Measurements from ENCODE around the gene MACF1. TPM values are rescaled to one million over a fixed set of nuclear protein-coding genes. Genes with fewer than 3 reads are reported as not detected.
"Not testable (repeated sequence)": the region's sequence is repeated elsewhere in the genome, so short reads cannot be mapped to it uniquely, and the experiment has no call there.

The MACF1 gene
- total RNA-seq, 1 donor from 2014 or later, result 322 TPM

- peak; percentile 41 for DNase-seq (ENCODE audit: low spot score)
- no peak for ATAC-seq
- intact Hi-C loops (cut with DNase I), result no loop called here
Measured at GRCh38 chr1:39526466-39527189, 322.1 kb downstream of the MACF1 start.

GRCh38 chr1:39527190-39527579 is 322.7 kb downstream of the MACF1 start:
- DNase-seq (ENCODE audit: low spot score); intact Hi-C loops (cut with DNase I); ATAC-seq: not testable (repeated sequence)

DNA sequence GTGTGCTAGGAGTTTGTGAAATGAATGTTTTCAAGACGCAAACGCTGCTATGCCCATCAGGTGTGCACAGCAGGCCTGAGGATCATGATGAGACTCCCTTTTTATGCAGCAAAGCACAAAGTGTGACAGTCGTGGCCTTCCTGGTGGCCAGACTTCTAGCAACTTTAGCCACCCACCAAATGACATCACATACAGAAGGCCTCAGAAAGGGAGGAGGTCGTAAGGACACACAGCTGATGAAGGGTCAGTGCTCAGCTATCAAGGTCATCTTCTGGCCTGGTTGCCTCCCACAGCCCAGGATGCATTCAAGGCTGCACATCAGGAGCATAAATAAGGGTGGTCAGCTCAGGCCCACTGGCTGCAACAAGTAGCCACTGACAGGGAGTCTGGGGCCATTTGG is 323.6 kb downstream of the MACF1 start:
- DNase-seq (ENCODE audit: low spot score) (no peak), ATAC-seq (no peak)
- intact Hi-C loops (cut with DNase I), result no loop called here

- DNase-seq (ENCODE audit: low spot score) (no peak), ATAC-seq (no peak)
- intact Hi-C loops (cut with DNase I), result no loop called here
Measured at GRCh38 chr1:39529901-39530535, 325.5 kb downstream of the MACF1 start.

DNA sequence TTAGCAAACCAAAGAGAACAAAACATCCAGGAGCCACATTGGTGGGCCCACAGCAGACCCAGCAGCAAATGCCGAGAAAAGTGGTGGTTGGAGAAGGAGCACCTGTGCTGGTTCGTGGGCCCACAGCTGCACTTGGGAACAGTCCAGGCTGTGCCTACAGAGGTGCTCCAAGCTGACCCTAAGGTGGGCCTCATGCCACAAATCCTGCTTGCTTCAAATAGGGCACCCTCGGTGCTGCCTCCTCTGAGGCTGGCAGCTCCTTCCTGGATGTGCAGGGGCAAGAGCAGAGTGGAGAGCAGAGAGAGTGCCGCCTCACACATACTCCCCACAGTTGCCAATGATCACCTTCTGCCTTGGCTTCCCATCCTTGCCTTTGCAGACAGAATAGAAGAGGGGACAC is 327.0 kb downstream of the MACF1 start:
- no peak for ATAC-seq
- intact Hi-C loops (cut with DNase I), result no loop called here
- no peak for DNase-seq (ENCODE audit: low spot score)

DNA sequence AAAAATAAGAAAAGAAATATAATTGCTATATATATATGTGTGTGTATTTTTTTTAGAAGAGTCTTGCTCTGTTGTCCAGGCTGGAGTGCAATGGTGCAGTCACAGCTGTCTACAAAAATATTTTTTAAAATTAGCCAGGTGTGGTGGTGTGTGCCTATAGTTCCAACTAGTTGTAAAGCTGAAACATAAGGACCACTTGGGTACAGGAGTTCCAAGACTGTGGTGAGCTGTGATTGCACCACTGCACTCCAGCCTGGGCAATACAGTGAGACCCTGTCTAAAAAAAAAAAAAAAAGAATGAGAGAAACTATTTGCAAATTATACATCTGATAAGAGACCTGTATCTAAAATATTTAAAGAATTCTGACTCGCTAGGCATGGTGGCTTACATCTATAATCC is 328.9 kb downstream of the MACF1 start:
- intact Hi-C loops (cut with DNase I), result no loop called here
- no peak for DNase-seq (ENCODE audit: low spot score)
- no peak for ATAC-seq

Other genes starting within 250 kb of the MACF1 start
- 44.2 TPM for gene AKIRIN1, start 213.4 kb upstream of the MACF1 start, total RNA-seq
- gene NDUFS5, start 178.3 kb upstream of the MACF1 start, total RNA-seq, result 149 TPM

All from sciatic nerve (tissue), 2 donors.